Right ventricle myocardium superior (tissue), 1 donor: Measurements from ENCODE around the gene KRTAP10-2. TPM values are rescaled to one million over a fixed set of nuclear protein-coding genes. Genes with fewer than 3 reads are reported as not detected.
A peak's percentile ranks its signal among the peaks of the same experiment; 100 is the strongest.
"Not testable (repeated sequence)": the region's sequence is repeated elsewhere in the genome, so short reads cannot be mapped to it uniquely, and the experiment has no call there.

Experiments
- ATAC-seq: fragments of 200-7000 bp; cut with Tn5 transposase; one replicate; pipeline ENCODE4 v1.9.1; 2020; ENCODE audit warnings: mild to moderate bottlenecking; ENCODE audit not compliant: poor library complexity
- DNase-seq: peaks from one replicate; pipeline ENCODE4 v3.0.0-alpha.2; 2020
- intact Hi-C: fragments of 100-400 bp; cut with DNase I; formaldehyde crosslinking; loops from one replicate; pipeline ENCODE4 v1.11.2; 2022
- total RNA-seq: library from RNA; stranded (reverse); fragmentation: NEBNext Ultra II Directional; extraction: Animal tissue kit (Norgen Biotek cat#: 25700); gene quantifications from one replicate; pipeline ENCODE4 v1.2.1, GENCODE V29; 2021
- donor health status: DM: no; HTN: yes; CAD: no; lungs with severe emphysema.

Gene KRTAP10-2
- total RNA-seq, 1 donor from 2014 or later: not detected

- intact Hi-C loops: no loop called here
- no peak for ATAC-seq
- no peak for DNase-seq
Measured at GRCh38 chr21:44585892-44586291, 34.6 kb upstream of the KRTAP10-2 start.

DNA sequence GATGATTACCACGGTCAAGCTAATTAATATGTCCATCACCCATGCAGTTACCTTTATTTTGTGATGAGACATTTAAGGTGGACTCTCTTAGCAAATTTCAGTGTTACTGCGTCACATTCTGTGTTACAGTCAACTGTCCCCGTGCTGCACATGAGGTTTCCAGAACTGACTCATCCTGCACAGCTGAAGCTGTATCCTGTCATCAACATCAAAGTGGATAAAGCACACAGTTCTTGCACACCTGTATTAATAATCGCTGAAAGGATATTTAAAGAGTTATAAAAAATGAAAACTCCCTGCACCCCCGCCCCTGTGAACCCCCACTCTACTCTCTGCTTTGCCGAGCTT, 32.5 kb upstream of the KRTAP10-2 start:
- intact Hi-C loops: no loop called here
- ATAC-seq (no peak), DNase-seq (no peak)

DNA sequence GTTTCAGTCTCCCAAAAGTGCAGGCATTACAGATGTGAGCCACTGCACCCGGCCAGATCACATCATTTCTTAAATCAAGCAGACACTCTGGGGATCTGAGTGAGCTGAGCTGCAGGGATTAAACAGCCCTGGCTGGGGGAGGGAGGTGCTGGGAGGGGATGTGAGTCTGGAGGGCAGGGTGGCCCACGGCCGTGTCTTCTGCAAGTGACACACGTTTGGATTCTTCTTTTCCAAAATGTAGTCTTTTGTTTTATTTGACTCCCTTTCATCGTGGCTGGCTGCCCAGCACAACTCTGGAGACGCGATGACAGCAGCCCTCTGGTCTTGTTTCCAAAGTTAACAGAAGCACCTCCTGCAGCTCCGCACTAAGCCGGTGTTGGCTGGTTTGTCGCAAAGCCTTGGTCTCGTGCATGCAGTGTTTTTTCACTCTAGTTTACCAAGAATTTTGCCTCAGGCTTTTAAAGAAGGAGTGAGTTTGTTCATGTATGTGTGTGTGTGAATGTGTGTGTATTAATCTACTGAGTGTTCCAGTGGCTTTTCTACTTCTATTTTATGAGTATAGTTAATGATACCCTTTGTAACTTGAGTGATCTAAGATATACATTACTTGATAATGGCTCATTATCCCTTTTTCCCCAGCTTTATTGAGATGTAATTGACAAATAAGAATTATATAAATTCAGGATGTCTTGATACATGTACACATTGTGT, 31.9 kb upstream of the KRTAP10-2 start:
- no peak for DNase-seq
- peak; percentile 57 for ATAC-seq
- intact Hi-C loops: no loop called here

GRCh38 chr21:44582055-44582454, 30.8 kb upstream of the KRTAP10-2 start:
- ATAC-seq (no peak), DNase-seq (no peak)
- intact Hi-C loops: no loop called here

- intact Hi-C loops: no loop called here
- ATAC-seq (no peak), DNase-seq (no peak)
Measured at GRCh38 chr21:44581158-44581557, 29.9 kb upstream of the KRTAP10-2 start.

GRCh38 chr21:44580231-44580821, 29.0 kb upstream of the KRTAP10-2 start, which contains the start of gene KRTAP10-5:
Gene KRTAP10-5 (minus strand): TSS chr21:44580604. CDS start chr21:44580578, 26 bp downstream.
- peak; percentile 22 for ATAC-seq
- intact Hi-C loops, DNase-seq: not testable (repeated sequence)

DNA sequence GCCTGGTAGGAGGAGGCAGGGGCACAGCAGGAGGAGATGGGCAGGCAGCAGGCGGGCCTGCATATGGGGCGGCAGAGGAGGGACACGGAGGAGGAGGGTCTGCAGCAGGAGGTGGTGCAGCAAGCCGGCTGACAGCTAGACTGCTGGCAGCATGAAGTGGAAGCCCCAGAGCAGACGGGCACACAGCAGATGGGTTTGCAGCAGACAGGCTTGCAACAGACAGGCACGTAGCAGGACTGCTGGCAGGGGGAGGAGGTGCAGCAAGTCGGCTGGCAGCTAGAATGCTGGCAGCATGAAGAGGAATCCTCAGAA, 28.5 kb upstream of the KRTAP10-2 start:
- ATAC-seq: no peak
- DNase-seq: no peak
- intact Hi-C loops: no loop called here

- no peak for ATAC-seq
- DNase-seq: no peak
Measured at GRCh38 chr21:44579056-44579832, 27.9 kb upstream of the KRTAP10-2 start.

GRCh38 chr21:44578371-44579055, 27.2 kb upstream of the KRTAP10-2 start:
- ATAC-seq: no peak
- no peak for DNase-seq
- intact Hi-C loops: no loop called here

More at GRCh38 chr21:44579056-44579832, 27.9 kb upstream of the KRTAP10-2 start:
- intact Hi-C loops: no loop called here

DNA sequence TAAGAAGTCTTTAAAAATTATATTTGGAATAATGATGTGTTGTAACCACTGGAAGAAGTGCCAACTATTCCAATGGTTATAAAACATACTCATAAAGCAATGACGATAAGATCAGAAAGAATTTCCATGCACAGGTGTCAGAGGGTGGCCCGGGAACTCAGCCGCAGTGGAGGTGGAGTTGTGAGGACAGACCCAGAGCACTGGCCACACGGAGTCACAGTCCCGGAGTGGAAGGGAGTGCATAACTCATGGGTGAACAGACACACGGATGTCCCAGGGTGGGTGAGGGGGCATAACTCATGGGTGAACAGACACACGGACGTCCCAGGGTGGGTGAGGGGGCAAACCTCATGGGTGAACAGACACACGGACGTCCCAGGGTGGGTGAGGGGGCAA, 24.7 kb upstream of the KRTAP10-2 start:
- intact Hi-C loops: no loop called here
- ATAC-seq: no peak
- no peak for DNase-seq

- ATAC-seq (no peak), DNase-seq (no peak)
- intact Hi-C loops: no loop called here
Measured at GRCh38 chr21:44575307-44576024, 24.2 kb upstream of the KRTAP10-2 start.

DNA sequence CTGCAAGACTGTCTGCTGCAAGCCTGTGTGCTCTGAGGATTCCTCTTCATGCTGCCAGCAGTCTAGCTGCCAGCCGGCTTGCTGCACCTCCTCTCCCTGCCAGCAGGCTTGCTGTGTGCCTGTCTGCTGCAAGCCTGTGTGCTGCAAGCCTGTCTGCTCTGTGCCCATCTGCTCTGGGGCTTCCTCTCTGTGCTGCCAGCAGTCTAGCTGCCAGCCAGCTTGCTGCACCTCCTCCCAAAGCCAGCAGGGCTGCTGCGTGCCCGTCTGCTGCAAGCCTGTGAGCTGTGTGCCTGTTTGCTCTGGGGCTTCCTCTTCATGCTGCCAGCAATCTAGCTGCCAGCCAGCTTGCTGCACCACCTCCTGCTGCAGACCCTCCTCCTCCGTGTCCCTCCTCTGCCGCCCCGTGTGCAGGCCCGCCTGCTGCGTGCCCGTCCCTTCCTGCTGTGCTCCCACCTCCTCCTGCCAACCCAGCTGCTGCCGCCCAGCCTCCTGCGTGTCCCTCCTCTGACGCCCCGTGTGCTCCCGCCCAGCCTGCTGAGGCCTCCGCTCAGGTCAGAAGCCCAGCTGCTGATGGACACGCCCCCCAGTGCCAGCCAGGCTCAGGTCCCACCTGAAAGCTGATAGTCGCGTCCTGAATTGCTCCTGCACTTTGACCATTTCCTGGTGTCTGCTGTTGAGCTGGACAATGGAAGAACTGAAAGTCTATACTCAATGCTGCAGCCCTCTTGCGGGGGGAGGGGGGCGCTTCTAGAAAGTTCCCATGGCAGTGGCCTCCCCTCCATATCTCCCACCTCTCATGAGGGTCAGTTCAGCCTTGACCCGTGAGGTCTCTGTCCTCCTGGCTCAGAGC, 23.4 kb upstream of the KRTAP10-2 start:
- DNase-seq (no peak), ATAC-seq (no peak)
- intact Hi-C loops: no loop called here

DNA sequence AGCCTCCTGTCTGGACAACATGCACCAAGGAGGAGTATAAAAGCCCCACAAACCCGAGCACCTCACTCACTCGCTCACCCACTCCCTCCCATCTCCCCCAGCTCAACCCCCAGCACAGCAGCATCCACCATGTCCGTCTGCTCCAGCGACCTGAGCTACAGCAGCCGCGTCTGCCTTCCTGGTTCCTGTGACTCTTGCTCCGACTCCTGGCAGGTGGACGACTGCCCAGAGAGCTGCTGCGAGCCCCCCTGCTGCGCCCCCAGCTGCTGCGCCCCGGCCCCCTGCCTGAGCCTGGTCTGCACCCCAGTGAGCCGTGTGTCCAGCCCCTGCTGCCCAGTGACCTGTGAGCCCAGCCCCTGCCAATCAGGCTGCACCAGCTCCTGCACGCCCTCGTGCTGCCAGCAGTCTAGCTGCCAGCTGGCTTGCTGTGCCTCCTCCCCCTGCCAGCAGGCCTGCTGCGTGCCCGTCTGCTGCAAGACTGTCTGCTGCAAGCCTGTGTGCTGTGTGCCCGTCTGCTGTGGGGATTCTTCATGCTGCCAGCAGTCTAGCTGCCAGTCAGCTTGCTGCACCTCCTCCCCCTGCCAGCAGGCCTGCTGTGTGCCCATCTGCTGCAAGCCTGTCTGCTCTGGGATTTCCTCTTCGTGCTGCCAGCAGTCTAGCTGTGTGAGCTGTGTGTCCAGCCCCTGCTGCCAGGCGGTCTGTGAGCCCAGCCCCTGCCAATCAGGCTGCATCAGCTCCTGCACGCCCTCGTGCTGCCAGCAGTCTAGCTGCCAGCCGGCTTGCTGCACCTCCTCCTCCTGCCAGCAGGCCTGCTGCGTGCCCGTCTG, 22.5 kb upstream of the KRTAP10-2 start, which contains the start of gene KRTAP10-4:
KRTAP10-4 (plus strand) TSS at position 100 of the 827 bp plus-strand sequence; CDS start at position 130, 30 bp downstream.
- intact Hi-C loops, DNase-seq, ATAC-seq: not testable (repeated sequence)

- DNase-seq (no peak), ATAC-seq (no peak)
- intact Hi-C loops: no loop called here
Measured at GRCh38 chr21:44572959-44573583, 21.8 kb upstream of the KRTAP10-2 start.

DNA sequence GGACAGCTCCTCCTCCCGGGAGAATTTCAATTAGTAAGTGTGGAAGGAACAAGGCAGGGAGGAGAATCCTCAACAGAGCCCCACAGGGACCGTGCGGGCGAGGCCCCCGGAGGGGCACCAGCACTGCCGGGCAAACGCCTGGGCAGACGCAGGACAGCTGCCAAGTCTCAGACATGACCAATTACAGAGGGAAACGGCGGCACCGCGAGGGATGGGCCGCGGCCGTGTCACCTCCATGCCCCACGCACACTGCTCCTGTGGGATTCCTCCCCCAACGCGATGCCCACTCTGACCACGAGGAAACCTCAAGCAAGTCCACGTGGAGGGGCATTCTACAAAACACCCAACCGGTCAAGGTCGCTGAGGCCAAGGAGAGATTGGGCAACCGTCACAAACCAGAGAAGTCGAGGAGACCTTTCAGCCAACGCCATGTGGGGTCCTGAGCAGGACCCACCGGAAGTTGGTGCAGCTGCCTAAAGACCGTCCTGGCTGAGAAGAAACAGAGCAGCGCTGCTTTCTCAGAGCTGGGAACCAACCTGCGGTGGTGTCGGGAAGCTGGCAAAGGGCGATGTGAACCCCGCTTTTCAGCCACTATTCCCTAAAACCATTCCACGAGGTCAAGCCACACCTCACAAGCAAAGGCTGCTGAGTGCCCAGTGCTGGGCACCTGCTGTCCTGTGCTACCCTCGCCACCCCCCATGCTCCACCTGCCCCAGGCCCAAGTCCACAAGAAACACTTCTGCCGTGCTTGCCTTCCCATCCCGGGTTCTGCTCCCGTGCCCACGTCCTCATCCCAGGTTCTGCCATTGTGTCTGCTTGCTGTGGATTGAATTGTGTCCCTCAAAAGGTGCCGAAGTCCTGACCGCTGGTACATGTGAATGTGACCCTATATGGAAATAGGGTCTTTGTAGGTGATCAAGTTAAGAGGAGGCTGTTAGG, 20.8 kb upstream of the KRTAP10-2 start:
- ATAC-seq (no peak), DNase-seq (no peak)
- intact Hi-C loops: no loop called here
